ENCODE measurements around the gene SHMT2. TPM values are rescaled to one million over a fixed set of nuclear protein-coding genes. Genes with fewer than 3 reads are reported as not detected.

The SHMT2 gene
- total RNA-seq, 2 donors from 2014 or later: 76.7 to 134 TPM

DNA sequence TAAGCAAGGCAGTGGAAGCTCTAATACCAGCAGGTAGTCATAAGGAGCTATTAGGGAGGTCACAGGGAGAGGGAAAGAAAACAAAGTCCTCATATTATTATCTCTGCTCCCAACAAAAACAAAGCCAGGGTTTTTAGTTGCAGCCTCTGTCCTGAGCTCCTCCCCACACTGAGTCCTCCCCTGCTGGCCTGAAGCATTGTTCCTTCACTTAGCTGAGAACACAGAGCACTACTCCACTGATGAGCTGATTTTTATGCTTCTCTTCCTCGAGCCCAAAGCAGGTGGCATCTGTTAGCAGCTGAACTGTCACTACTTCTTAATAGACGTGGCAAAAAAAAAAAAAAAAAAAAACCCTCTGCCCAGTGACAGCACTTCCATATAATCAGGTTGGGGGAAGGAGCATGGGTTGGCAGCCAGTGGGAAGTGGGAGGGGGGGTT is 31.9 kb downstream of the SHMT2 start:
- peak overlapping the region; percentile 57 for H3K27ac Mint-ChIP-seq

GRCh38 chr12:57262126-57262822 is 32.8 kb downstream of the SHMT2 start:
- no peak for DNase-seq
- no peaks in the 10 kb centered on the region for H3K27me3 Mint-ChIP-seq (ENCODE audit: insufficient read depth)
- peaks cover 42% of the 10 kb centered on the region for H3K36me3 ChIP-seq (ENCODE audit: control insufficient read depth, insufficient read depth, low read length)
- no peaks in the 10 kb centered on the region for H3K9me3 Mint-ChIP-seq
- H3K36me3 Mint-ChIP-seq (ENCODE audit: low read depth): peaks cover 41% of the 10 kb centered on the region
- peaks cover 21% of the 10 kb centered on the region for H3K4me1 ChIP-seq (ENCODE audit: control insufficient read depth, insufficient read depth, low read length)
- no peaks in the 10 kb centered on the region for H3K9me3 ChIP-seq (ENCODE audit: control insufficient read depth, low read length)
- WGBS, 2 experiments (ENCODE audit: insufficient coverage in 1 of 2, insufficient read length in 1 of 2): 72% methylated on average over 3 of the region's 3 CpGs; no CpG with 5 or more reads in 1 of the 2 experiments
- TF ChIP-seq, protein P1, sequence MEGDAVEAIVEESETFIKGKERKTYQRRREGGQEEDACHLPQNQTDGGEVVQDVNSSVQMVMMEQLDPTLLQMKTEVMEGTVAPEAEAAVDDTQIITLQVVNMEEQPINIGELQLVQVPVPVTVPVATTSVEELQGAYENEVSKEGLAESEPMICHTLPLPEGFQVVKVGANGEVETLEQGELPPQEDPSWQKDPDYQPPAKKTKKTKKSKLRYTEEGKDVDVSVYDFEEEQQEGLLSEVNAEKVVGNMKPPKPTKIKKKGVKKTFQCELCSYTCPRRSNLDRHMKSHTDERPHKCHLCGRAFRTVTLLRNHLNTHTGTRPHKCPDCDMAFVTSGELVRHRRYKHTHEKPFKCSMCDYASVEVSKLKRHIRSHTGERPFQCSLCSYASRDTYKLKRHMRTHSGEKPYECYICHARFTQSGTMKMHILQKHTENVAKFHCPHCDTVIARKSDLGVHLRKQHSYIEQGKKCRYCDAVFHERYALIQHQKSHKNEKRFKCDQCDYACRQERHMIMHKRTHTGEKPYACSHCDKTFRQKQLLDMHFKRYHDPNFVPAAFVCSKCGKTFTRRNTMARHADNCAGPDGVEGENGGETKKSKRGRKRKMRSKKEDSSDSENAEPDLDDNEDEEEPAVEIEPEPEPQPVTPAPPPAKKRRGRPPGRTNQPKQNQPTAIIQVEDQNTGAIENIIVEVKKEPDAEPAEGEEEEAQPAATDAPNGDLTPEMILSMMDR (conservative IDR thresholded peaks at IDR 0.05): no peak
- peak overlapping the region; percentile 25 for H3K27ac ChIP-seq (ENCODE audit: low read depth, low read length)
- H3K9ac ChIP-seq (ENCODE audit: extremely low read depth, low read length, poor library complexity, severe bottlenecking): no peak overlapping the region
- H3K27ac Mint-ChIP-seq: peak overlapping the region; percentile 57
- H3K4me1 Mint-ChIP-seq: peaks cover 30% of the 10 kb centered on the region
- no peak overlapping the region for H3K4me3 Mint-ChIP-seq
- H3K4me3 ChIP-seq (ENCODE audit: low read length): peak overlapping the region; percentile 36
- H3K27me3 ChIP-seq (ENCODE audit: control insufficient read depth, insufficient read depth, low read length, poor library complexity, severe bottlenecking): no peaks in the 10 kb centered on the region

More for the DNA sequence above, 31.9 kb downstream of the SHMT2 start:
- peak; percentile 82 for DNase-seq
- WGBS, 2 experiments (ENCODE audit: insufficient coverage in 1 of 2, insufficient read length in 1 of 2): 18% methylated on average over 1 of the region's 2 CpGs; no CpG with 5 or more reads in 1 of the 2 experiments
- H3K9ac ChIP-seq (ENCODE audit: extremely low read depth, low read length, poor library complexity, severe bottlenecking): no peak overlapping the region
- H3K27me3 ChIP-seq (ENCODE audit: control insufficient read depth, insufficient read depth, low read length, poor library complexity, severe bottlenecking): no peaks in the 10 kb centered on the region
- H3K9me3 ChIP-seq (ENCODE audit: control insufficient read depth, low read length): no peaks in the 10 kb centered on the region
- H3K27ac ChIP-seq (ENCODE audit: low read depth, low read length): peak overlapping the region; percentile 58
- no peaks in the 10 kb centered on the region for H3K9me3 Mint-ChIP-seq
- H3K4me3 Mint-ChIP-seq: peak overlapping the region; percentile 20
- H3K4me1 Mint-ChIP-seq: peaks cover 30% of the 10 kb centered on the region
- H3K27me3 Mint-ChIP-seq (ENCODE audit: insufficient read depth): no peaks in the 10 kb centered on the region
- H3K36me3 Mint-ChIP-seq (ENCODE audit: low read depth): peaks cover 39% of the 10 kb centered on the region
- peak overlapping the region; percentile 47 for H3K4me3 ChIP-seq (ENCODE audit: low read length)
- peaks cover 40% of the 10 kb centered on the region for H3K36me3 ChIP-seq (ENCODE audit: control insufficient read depth, insufficient read depth, low read length)
- peaks cover 21% of the 10 kb centered on the region for H3K4me1 ChIP-seq (ENCODE audit: control insufficient read depth, insufficient read depth, low read length)
- TF ChIP-seq, protein P1 (conservative IDR thresholded peaks at IDR 0.05): no peak

GRCh38 chr12:57263096-57263495 is 33.6 kb downstream of the SHMT2 start:
- Mint-ChIP-seq H3K36me3 (ENCODE audit: low read depth) (peaks cover 41% of the 10 kb centered on the region), H3K4me3 (no peak overlapping the region), H3K27me3 (ENCODE audit: insufficient read depth) (no peaks in the 10 kb centered on the region), H3K4me1 (peaks cover 30% of the 10 kb centered on the region), H3K27ac (no peak overlapping the region), H3K9me3 (no peaks in the 10 kb centered on the region)
- no peak overlapping the region for H3K9ac ChIP-seq (ENCODE audit: extremely low read depth, low read length, poor library complexity, severe bottlenecking)
- H3K9me3 ChIP-seq (ENCODE audit: control insufficient read depth, low read length): no peaks in the 10 kb centered on the region
- 79 to 94% methylated on average over 1 to 2 of the region's 2 CpGs for WGBS, 2 experiments (ENCODE audit: insufficient coverage in 1 of 2, insufficient read length in 1 of 2)
- H3K4me1 ChIP-seq (ENCODE audit: control insufficient read depth, insufficient read depth, low read length): peaks cover 21% of the 10 kb centered on the region
- H3K36me3 ChIP-seq (ENCODE audit: control insufficient read depth, insufficient read depth, low read length): peaks cover 41% of the 10 kb centered on the region
- no peaks in the 10 kb centered on the region for H3K27me3 ChIP-seq (ENCODE audit: control insufficient read depth, insufficient read depth, low read length, poor library complexity, severe bottlenecking)
- no peak overlapping the region for H3K27ac ChIP-seq (ENCODE audit: low read depth, low read length)
- peak overlapping the region; percentile 36 for H3K4me3 ChIP-seq (ENCODE audit: low read length)
- DNase-seq: no peak
- TF ChIP-seq, protein P1 (conservative IDR thresholded peaks at IDR 0.05): peak; percentile 30

Measured in endodermal cell (in vitro differentiated cells).